HepG2 (cell line): ENCODE data around the gene ZDHHC21. TPM values are rescaled to one million over a fixed set of nuclear protein-coding genes. Genes with fewer than 3 reads are reported as not detected.
A peak's percentile ranks its signal among the peaks of the same experiment; 100 is the strongest.

Experiments used
- ARID5B ChIP-seq: IDR thresholded peaks from 2 replicates; pipeline ENCODE4 v1.4.0; 2020; ENCODE audit warnings: mild to moderate bottlenecking, missing genetic modification reagents
- ASH2L ChIP-seq: fragments of 300-600, 200-600 bp; sonication (generic); IDR thresholded peaks from 2 replicates; pipeline ENCODE4 v1.7.0; 2017; ENCODE audit warnings: low read depth, mild to moderate bottlenecking, moderate library complexity, mixed read lengths, low read length; ENCODE audit not compliant: insufficient read length
- ATF2 ChIP-seq: sonication (generic); formaldehyde crosslinking; IDR thresholded peaks from 2 replicates; pipeline ENCODE4 v1.4.0; 2020; ENCODE audit warnings: missing genetic modification reagents
- BRD4 ChIP-seq: sonication (generic); formaldehyde crosslinking; IDR thresholded peaks from 2 replicates; pipeline ENCODE4 v1.4.0; 2020; ENCODE audit warnings: missing genetic modification reagents
- CSRNP1 ChIP-seq: sonication (generic); formaldehyde crosslinking; IDR thresholded peaks from 2 replicates; pipeline ENCODE4 v1.8.1; 2023; ENCODE audit warnings: mild to moderate bottlenecking, missing genetic modification reagents
- FOSL2 ChIP-seq: sonication (generic); formaldehyde crosslinking; IDR thresholded peaks from 2 replicates; pipeline ENCODE4 v1.4.0; 2020; ENCODE audit warnings: missing genetic modification reagents
- GATAD2A ChIP-seq: IDR thresholded peaks from 2 replicates; pipeline ENCODE4 v1.6.1; 2016
- HCFC1 ChIP-seq: fragments of 150-350 bp; IDR thresholded peaks from 2 replicates; pipeline ENCODE4 v1.6.1; 2014; ENCODE audit warnings: low read depth, low read length
- HNF4G ChIP-seq, 2 experiments: sonication (generic) in 1 of 2; formaldehyde crosslinking in 1 of 2; IDR thresholded peaks; 2 replicates each; pipeline versions ENCODE4 v1.4.0 to v1.6.1; 2011 to 2020; ENCODE audit warnings: borderline replicate concordance in 2 of 2, low read depth in 2 of 2, mild to moderate bottlenecking in 2 of 2, low read length in 1 of 2, missing genetic modification reagents in 1 of 2, moderate library complexity in 1 of 2
- MAFK ChIP-seq, 2 experiments: IDR thresholded peaks in 1 of 2; conservative IDR thresholded peaks in 1 of 2; 2 replicates each; pipeline ENCODE4 v1.6.1; 2011; ENCODE audit warnings: improper control_type of control experiment in 2 of 2, low read length in 2 of 2
- NCOR1 ChIP-seq: fragments of 200-600 bp; sonication (generic); IDR thresholded peaks from 2 replicates; pipeline ENCODE4 v1.7.0; 2017; ENCODE audit warnings: antibody characterized with exemption, low read length, borderline replicate concordance
- NR2F1 ChIP-seq, 2 experiments: fragments of 450-650 bp in 1 of 2; formaldehyde crosslinking in 1 of 2; IDR thresholded peaks; 2 replicates each; pipeline versions ENCODE4 v1.5.0 to v1.6.1; 2016 to 2020; ENCODE audit warnings: mild to moderate bottlenecking in 1 of 2, missing compliant biosample characterization in 1 of 2, missing genetic modification reagents in 1 of 2, moderate library complexity in 1 of 2
- PCBP2 ChIP-seq: fragments of 200-400 bp; formaldehyde crosslinking; optimal IDR thresholded peaks from 2 replicates; pipeline ENCODE3; 2018; ENCODE audit warnings: low read length, low read depth; ENCODE audit not compliant: poor library complexity, severe bottlenecking
- PHB2 ChIP-seq: fragments of 450-650 bp; IDR thresholded peaks from 2 replicates; pipeline ENCODE4 v1.6.1; 2018; ENCODE audit not compliant: partially characterized antibody
- RAD21 ChIP-seq: fragments of 450-650 bp; formaldehyde crosslinking; IDR thresholded peaks from 2 replicates; pipeline ENCODE4 v1.5.0; 2020; ENCODE audit warnings: mild to moderate bottlenecking
- STAG1 ChIP-seq: sonication (generic); formaldehyde crosslinking; IDR thresholded peaks from 2 replicates; pipeline ENCODE4 v1.4.0; 2020; ENCODE audit warnings: missing genetic modification reagents
- TEAD3 ChIP-seq: optimal IDR thresholded peaks from 2 replicates; pipeline ENCODE3; 2016; ENCODE audit warnings: borderline replicate concordance
- ZNF644 ChIP-seq: IDR thresholded peaks from 2 replicates; pipeline ENCODE4 v1.6.1; 2016; ENCODE audit warnings: low read depth
- ZNF652 ChIP-seq: IDR thresholded peaks from 2 replicates; pipeline ENCODE4 v1.6.1; 2016; ENCODE audit warnings: low read depth, borderline replicate concordance
- ZNF781 ChIP-seq: sonication (generic); formaldehyde crosslinking; IDR thresholded peaks from 2 replicates; pipeline ENCODE4 v1.5.1; 2020; ENCODE audit warnings: borderline replicate concordance, mild to moderate bottlenecking, missing genetic modification reagents; ENCODE audit errors: not compliant biosample characterization
- polyA plus RNA-seq, 8 experiments: library from polyadenylated mRNA; depleted of rRNA in 3 of 8; stranded (reverse) in 7 of 8; unstranded in 1 of 8; fragments of >200 nt; fragmentation: Illumina TruSeq in 4 of 8; extraction: Trizol in 4 of 8; gene quantifications; 2 replicates each; pipeline versions ENCODE4 v1.2.1 to v1.2.3, GENCODE V29; 2011 to 2016; ENCODE audit warnings: low read depth in 4 of 8, missing spikeins in 1 of 8, mixed read lengths in 1 of 8; ENCODE audit not compliant: insufficient read depth in 1 of 8
- total RNA-seq, 5 experiments: library from RNA; depleted of rRNA; stranded (reverse); fragments of >200 nt; fragmentation: Illumina TruSeq; extraction: Trizol; gene quantifications; 2 replicates each; pipeline ENCODE4 v1.2.3, GENCODE V29; 2016; ENCODE audit warnings: low read depth in 1 of 5
- TF ChIP-seq, protein P1 (sequence below): IDR thresholded peaks from 2 replicates; pipeline ENCODE4 v1.6.1; 2016; ENCODE audit warnings: missing genetic modification reagents, missing compliant biosample characterization
- TF ChIP-seq, protein P2 (sequence below): sonication (generic); IDR thresholded peaks from 2 replicates; pipeline ENCODE4 v1.6.1; 2016; ENCODE audit warnings: low read depth, borderline replicate concordance

The ZDHHC21 gene
- total and polyA plus RNA-seq, 2 of the 13 experiments (the other 11 are each of a cell fraction or from before 2014, with no cell fraction given): 2.4 to 3.7 TPM

- peak; percentile 39; the same call in 1 of the 2 replicates for TF ChIP-seq ARID5B (CRISPR knock-in tag)
- TF ChIP-seq NR2F1 (CRISPR knock-in tag; IDR thresholded peaks at IDR 0.05): no peak
- peak; percentile 84 for TF ChIP-seq ZNF652 (CRISPR knock-in tag)
- TF ChIP-seq PHB2: no peak
- TF ChIP-seq ASH2L: no peak
- TF ChIP-seq ATF2 (CRISPR knock-in tag): no peak
- no peak for TF ChIP-seq CSRNP1 (CRISPR knock-in tag)
- no peak for TF ChIP-seq HCFC1
- peak; percentile 42 for TF ChIP-seq TEAD3
- TF ChIP-seq GATAD2A (CRISPR knock-in tag): peak; percentile 58
- no peak for TF ChIP-seq PCBP2
- no peak for TF ChIP-seq ZNF781 (CRISPR knock-in tag)
- no peak for TF ChIP-seq ZNF644 (CRISPR knock-in tag)
- TF ChIP-seq STAG1 (CRISPR knock-in tag): peak; percentile 74
- TF ChIP-seq MAFK (conservative IDR thresholded peaks at IDR 0.05 in 1 of 2, IDR thresholded peaks at IDR 0.05 in 1 of 2; ENCODE audit: low read length in 2 of 2): peak in 1 of 2 experiments; percentile 39; a peak in 1 of 4 replicates
- no peak for TF ChIP-seq FOSL2 (CRISPR knock-in tag)
- peak; percentile 78; the same call in 1 of the 2 replicates for TF ChIP-seq HNF4G (IDR thresholded peaks at IDR 0.05; ENCODE audit: borderline replicate concordance, low read depth, low read length)
- TF ChIP-seq HNF4G (CRISPR knock-in tag; IDR thresholded peaks at IDR 0.05; ENCODE audit: borderline replicate concordance, low read depth): no peak
- peak; percentile 81 for TF ChIP-seq NCOR1
- TF ChIP-seq, protein P1, sequence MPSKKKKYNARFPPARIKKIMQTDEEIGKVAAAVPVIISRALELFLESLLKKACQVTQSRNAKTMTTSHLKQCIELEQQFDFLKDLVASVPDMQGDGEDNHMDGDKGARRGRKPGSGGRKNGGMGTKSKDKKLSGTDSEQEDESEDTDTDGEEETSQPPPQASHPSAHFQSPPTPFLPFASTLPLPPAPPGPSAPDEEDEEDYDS (CRISPR knock-in tag): no peak
- 0 out of 2 replicates have a peak, but pooled peaks have one; percentile 18 for TF ChIP-seq RAD21 (CRISPR knock-in tag)
- TF ChIP-seq, protein P2, sequence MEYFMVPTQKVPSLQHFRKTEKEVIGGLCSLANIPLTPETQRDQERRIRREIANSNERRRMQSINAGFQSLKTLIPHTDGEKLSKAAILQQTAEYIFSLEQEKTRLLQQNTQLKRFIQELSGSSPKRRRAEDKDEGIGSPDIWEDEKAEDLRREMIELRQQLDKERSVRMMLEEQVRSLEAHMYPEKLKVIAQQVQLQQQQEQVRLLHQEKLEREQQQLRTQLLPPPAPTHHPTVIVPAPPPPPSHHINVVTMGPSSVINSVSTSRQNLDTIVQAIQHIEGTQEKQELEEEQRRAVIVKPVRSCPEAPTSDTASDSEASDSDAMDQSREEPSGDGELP: peak; percentile 49; the same call in 1 of the 2 replicates
- TF ChIP-seq BRD4 (CRISPR knock-in tag): no peak
Measured at GRCh38 chr9:14652729-14653377, 40.4 kb downstream of the ZDHHC21 start (continued).
